Left ventricle myocardium inferior (tissue), 1 donor: ENCODE data around the gene GABBR2. TPM values are rescaled to one million over a fixed set of nuclear protein-coding genes. Genes with fewer than 3 reads are reported as not detected.

Source experiments
- DNase-seq: peaks from one replicate; pipeline ENCODE4 v3.0.0-alpha.2; 2020
- H3K27ac ChIP-seq: fragments of 200-600 bp; replicated peaks from 2 replicates; pipeline ENCODE4 v1.8.0; 2021
- H3K27me3 ChIP-seq: fragments of 200-600 bp; 2 replicates; pipeline ENCODE4 v1.8.0; 2021; ENCODE audit warnings: low read depth
- H3K36me3 ChIP-seq: fragments of 200-600 bp; 2 replicates; pipeline ENCODE4 v1.8.0; 2021
- H3K4me1 ChIP-seq: fragments of 200-600 bp; 2 replicates; pipeline ENCODE4 v1.8.0; 2021
- H3K4me3 ChIP-seq: fragments of 200-600 bp; 2 replicates; pipeline ENCODE4 v1.8.0; 2021; ENCODE audit warnings: mild to moderate bottlenecking, moderate library complexity
- H3K9me3 ChIP-seq: fragments of 200-600 bp; replicated peaks from 2 replicates; pipeline ENCODE4 v1.8.0; 2021
- CTCF ChIP-seq: fragments of 200-600 bp; IDR thresholded peaks from 2 replicates; pipeline ENCODE4 v1.8.0; 2021; ENCODE audit warnings: antibody characterized with exemption, mild to moderate bottlenecking, borderline replicate concordance
- intact Hi-C: fragments of 100-400 bp; cut with micrococcal nuclease; formaldehyde crosslinking; loops from one replicate; pipeline ENCODE4 v1.11.0; 2022
- total RNA-seq: library from RNA; stranded (reverse); fragmentation: NEBNext Ultra II Directional; extraction: Animal tissue kit (Norgen Biotek cat#: 25700); gene quantifications from one replicate; pipeline ENCODE4 v1.2.1, GENCODE V29; 2021
- donor health status: DM: no; HTN: yes; CAD: no; lungs with severe emphysema.

Gene GABBR2
- total RNA-seq, 1 donor from 2014 or later: 1.1 TPM

- no peaks in the 10 kb centered on the region for H3K4me1 ChIP-seq
- peaks cover 23% of the 10 kb centered on the region for H3K27me3 ChIP-seq
- H3K27ac ChIP-seq: no peak overlapping the region
- H3K36me3 ChIP-seq: no peaks in the 10 kb centered on the region
- no peak overlapping the region for H3K4me3 ChIP-seq
- H3K9me3 ChIP-seq: no peaks in the 10 kb centered on the region
- no peak for TF ChIP-seq CTCF
- intact Hi-C loops: no loop called here
- DNase-seq: no peak
Measured at GRCh38 chr9:98450496-98450895, 258.2 kb downstream of the GABBR2 start.

GRCh38 chr9:98449871-98450270, 258.9 kb downstream of the GABBR2 start:
- no peak overlapping the region for H3K4me3 ChIP-seq
- H3K36me3 ChIP-seq: no peaks in the 10 kb centered on the region
- intact Hi-C loops: loop anchor here (10.0 kb wide), 1 partner anchor 55 kb away; no protein-coding TSS in a partner anchor
- no peaks in the 10 kb centered on the region for H3K4me1 ChIP-seq
- DNase-seq: no peak
- TF ChIP-seq CTCF: no peak
- no peaks in the 10 kb centered on the region for H3K9me3 ChIP-seq
- no peak overlapping the region for H3K27ac ChIP-seq
- H3K27me3 ChIP-seq: peaks cover 24% of the 10 kb centered on the region

- Histone ChIP-seq H3K27ac (no peak overlapping the region), H3K9me3 (no peaks in the 10 kb centered on the region), H3K36me3 (no peaks in the 10 kb centered on the region), H3K4me3 (no peak overlapping the region), H3K27me3 (peaks cover 33% of the 10 kb centered on the region), H3K4me1 (no peaks in the 10 kb centered on the region)
- no peak for TF ChIP-seq CTCF
- no peak for DNase-seq
- intact Hi-C loops: loop anchor here (10.0 kb wide), 1 partner anchor 59 kb away; no protein-coding TSS in a partner anchor
Measured at GRCh38 chr9:98445576-98445975, 263.2 kb downstream of the GABBR2 start.

- TF ChIP-seq CTCF: no peak
Measured at GRCh38 chr9:98444601-98445000, 264.1 kb downstream of the GABBR2 start.

GRCh38 chr9:98442541-98442940, 266.2 kb downstream of the GABBR2 start:
- H3K9me3 ChIP-seq: no peaks in the 10 kb centered on the region
- no peak overlapping the region for H3K27ac ChIP-seq
- intact Hi-C loops: loop anchor here (10.0 kb wide), 1 partner anchor 62 kb away; no protein-coding TSS in a partner anchor
- H3K27me3 ChIP-seq: peaks cover 48% of the 10 kb centered on the region
- no peak for DNase-seq
- TF ChIP-seq CTCF: no peak
- H3K4me3 ChIP-seq: no peak overlapping the region
- no peaks in the 10 kb centered on the region for H3K4me1 ChIP-seq
- H3K36me3 ChIP-seq: no peaks in the 10 kb centered on the region

More at GRCh38 chr9:98444601-98445000, 264.1 kb downstream of the GABBR2 start:
- Histone ChIP-seq H3K9me3 (no peaks in the 10 kb centered on the region), H3K27me3 (peaks cover 39% of the 10 kb centered on the region), H3K36me3 (no peaks in the 10 kb centered on the region), H3K4me1 (no peaks in the 10 kb centered on the region), H3K27ac (no peak overlapping the region), H3K4me3 (no peak overlapping the region)
- DNase-seq: no peak
- intact Hi-C loops: loop anchor here (10.0 kb wide), 1 partner anchor 60 kb away; no protein-coding TSS in a partner anchor
